ENCODE data around the gene ERCC1. TPM values are rescaled to one million over a fixed set of nuclear protein-coding genes. Genes with fewer than 3 reads are reported as not detected.

Gene ERCC1
- total RNA-seq: 10 to 100 TPM; 38.8 to 42.6 (median 40.0) TPM

GRCh38 chr19:45423589-45424190, at the start of gene ERCC1:
Gene ERCC1 (minus strand): TSS chr19:45423917. CDS start chr19:45423374, 543 bp downstream.
- peak within 1 kb of the TSS; percentile 89 to 93 (median 91) for H3K27ac ChIP-seq
- no peak for DNase-seq
- peak within 1 kb of the TSS; percentile 12 to 65 (median 44) for H3K4me3 ChIP-seq
- in situ Hi-C loops (cut with MboI; ENCODE audit: low pct_ligation_motif_present in 1 of 4, low pct_unique_long_range_greater_than_20kb in 1 of 4, low sequenced_read_pairs in 3 of 4): no loop called here
- H3K4me1 ChIP-seq: peaks cover 8 to 46% (median 27%) of the 10 kb centered on the region in 4 donors
- intact Hi-C loops (cut with DNase I; ENCODE audit: low total_unique reads): no loop called here
- TF ChIP-seq CTCF (IDR thresholded peaks at IDR 0.05): no peak
- TF ChIP-seq POLR2A (IDR thresholded peaks at IDR 0.05): peak; percentile 83
- peak; percentile 79 to 90 (median 83) for TF ChIP-seq POLR2AphosphoS5 (IDR thresholded peaks at IDR 0.05)
- TF ChIP-seq EP300 (IDR thresholded peaks at IDR 0.05; ENCODE audit: low read depth): no peak
- H3K36me3 ChIP-seq: no peaks in the 10 kb centered on the region
- H3K9me3 ChIP-seq: no peaks in the 10 kb centered on the region
- H3K27me3 ChIP-seq: peaks cover 12% of the 10 kb centered on the region
- 1% methylated on average over 33 of the region's 37 CpGs; no CpG with 5 or more reads in 1 of the 2 donors for WGBS, 2 donors (ENCODE audit: low coverage in 1 of 2)

GRCh38 chr19:45473367-45473681, 49.6 kb upstream of the ERCC1 start:
- Histone ChIP-seq H3K9me3 (no peaks in the 10 kb centered on the region), H3K4me3 (no peak overlapping the region), H3K36me3 (no peaks in the 10 kb centered on the region), H3K4me1 (peaks cover 16 to 35% (median 18%) of the 10 kb centered on the region in 4 donors), H3K27ac (no peak overlapping the region), H3K27me3 (peaks cover 49% of the 10 kb centered on the region)
- intact Hi-C loops (cut with DNase I; ENCODE audit: low total_unique reads): no loop called here
- in situ Hi-C loops (cut with MboI; ENCODE audit: low pct_ligation_motif_present in 1 of 4, low pct_unique_long_range_greater_than_20kb in 1 of 4, low sequenced_read_pairs in 3 of 4): no loop called here
- TF ChIP-seq POLR2AphosphoS5 (IDR thresholded peaks at IDR 0.05) (no peak), POLR2A (IDR thresholded peaks at IDR 0.05) (no peak), CTCF (IDR thresholded peaks at IDR 0.05) (no peak), EP300 (IDR thresholded peaks at IDR 0.05; ENCODE audit: low read depth) (no peak)
- 0 to 37% methylated on average over 1 to 4 of the region's 5 CpGs for WGBS, 2 donors (ENCODE audit: low coverage in 1 of 2)
- DNase-seq: no peak

- H3K27me3 ChIP-seq: peaks cover 49% of the 10 kb centered on the region
- in situ Hi-C loops (cut with MboI; ENCODE audit: low pct_ligation_motif_present in 1 of 4, low pct_unique_long_range_greater_than_20kb in 1 of 4, low sequenced_read_pairs in 3 of 4): no loop called here
Observed at GRCh38 chr19:45472563-45473366, 49.0 kb upstream of the ERCC1 start.

GRCh38 chr19:45471931-45472562, 48.3 kb upstream of the ERCC1 start:
- 50 to 80% methylated on average over 1 to 7 of the region's 7 CpGs for WGBS, 2 donors (ENCODE audit: low coverage in 1 of 2)
- Histone ChIP-seq H3K4me1 (peaks cover 17 to 33% (median 20%) of the 10 kb centered on the region in 4 donors), H3K36me3 (no peaks in the 10 kb centered on the region), H3K27ac (no peak overlapping the region), H3K27me3 (peaks cover 49% of the 10 kb centered on the region), H3K9me3 (no peaks in the 10 kb centered on the region), H3K4me3 (no peak overlapping the region)
- TF ChIP-seq EP300 (IDR thresholded peaks at IDR 0.05; ENCODE audit: low read depth) (no peak), CTCF (IDR thresholded peaks at IDR 0.05) (no peak), POLR2AphosphoS5 (IDR thresholded peaks at IDR 0.05) (no peak), POLR2A (IDR thresholded peaks at IDR 0.05) (no peak)
- DNase-seq: no peak
- in situ Hi-C loops (cut with MboI; ENCODE audit: low pct_ligation_motif_present in 1 of 4, low pct_unique_long_range_greater_than_20kb in 1 of 4, low sequenced_read_pairs in 3 of 4): no loop called here
- intact Hi-C loops (cut with DNase I; ENCODE audit: low total_unique reads): no loop called here

More at GRCh38 chr19:45472563-45473366, 49.0 kb upstream of the ERCC1 start:
- 18 to 38% methylated on average over 2 to 33 of the region's 44 CpGs for WGBS, 2 donors (ENCODE audit: low coverage in 1 of 2)
- intact Hi-C loops (cut with DNase I; ENCODE audit: low total_unique reads): no loop called here
- no peak for DNase-seq
- Histone ChIP-seq H3K36me3 (no peaks in the 10 kb centered on the region), H3K4me1 (peaks cover 15 to 35% (median 18%) of the 10 kb centered on the region in 4 donors), H3K9me3 (no peaks in the 10 kb centered on the region), H3K4me3 (no peak overlapping the region), H3K27ac (no peak overlapping the region)
- TF ChIP-seq POLR2AphosphoS5 (IDR thresholded peaks at IDR 0.05) (peak in 1 of 3 donors; percentile 13), POLR2A (IDR thresholded peaks at IDR 0.05) (no peak)

Data from transverse colon (tissue), 4 donors.